Measurements from ENCODE around the gene ZACN.

ZACN gene

DNA sequence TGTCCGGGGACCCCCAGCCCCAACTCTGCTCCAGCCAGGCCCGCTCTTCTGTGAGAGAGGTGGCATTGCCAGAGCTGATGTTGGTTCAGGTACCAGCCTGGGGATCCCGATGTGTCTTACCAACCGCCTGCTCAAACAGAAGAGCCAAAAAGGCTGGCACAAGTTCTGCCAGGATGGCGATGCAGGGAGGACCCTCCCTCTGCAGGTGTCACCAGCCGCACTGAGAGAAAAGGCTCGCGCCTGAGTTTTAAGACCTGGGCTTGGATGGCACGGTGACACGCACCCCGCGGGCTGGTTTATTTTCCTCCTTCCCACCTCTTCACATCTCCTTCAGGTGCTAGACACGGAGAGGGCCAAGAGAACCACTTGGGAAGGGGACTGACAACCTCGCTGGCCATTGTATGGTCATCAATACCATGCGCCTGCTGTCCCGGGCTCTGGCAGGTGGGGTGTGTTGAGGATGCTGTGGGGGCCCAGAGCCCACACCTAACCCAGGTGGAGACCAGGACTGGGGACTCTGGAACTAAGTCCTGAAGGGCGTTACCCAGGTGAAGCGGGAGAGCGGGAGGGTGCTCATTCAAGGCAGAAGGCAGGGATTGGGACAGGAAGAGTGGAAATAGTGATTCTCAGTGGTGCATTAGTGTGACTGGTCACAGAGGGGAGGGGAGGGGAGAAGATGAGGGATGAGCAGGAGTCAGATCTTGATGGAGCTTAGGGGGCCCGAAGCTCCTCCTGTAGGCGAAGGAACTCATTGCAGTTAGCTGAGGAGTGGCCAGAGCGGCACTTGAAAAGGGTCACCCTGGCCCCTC lies 45.8 kb downstream of the ZACN start:
- DNase-seq (ENCODE audit: low read depth in 1 of 2, low spot score in 1 of 2) = no peak
- in situ Hi-C loops (cut with HindIII; ENCODE audit: low pct_unique_long_range_greater_than_20kb, low sequenced_read_pairs) = no loop called here
- TF ChIP-seq JUND (IDR thresholded peaks at IDR 0.05; ENCODE audit: low read depth) = no peak

DNA sequence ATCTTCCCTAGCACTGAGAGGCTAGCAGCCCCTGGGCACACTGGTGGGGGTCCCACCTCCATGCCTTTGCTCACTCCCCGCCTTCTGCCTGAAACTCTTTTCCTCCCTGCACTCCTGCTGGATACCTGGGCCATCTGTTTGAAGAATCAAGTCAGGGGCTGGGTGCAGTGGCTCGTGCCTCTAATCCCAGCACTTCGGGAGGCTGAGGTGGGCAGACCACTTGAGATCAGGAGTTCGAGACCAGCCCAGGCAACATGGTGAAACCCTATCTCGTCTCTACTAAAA lies 46.4 kb downstream of the ZACN start:
- in situ Hi-C loops (cut with HindIII; ENCODE audit: low pct_unique_long_range_greater_than_20kb, low sequenced_read_pairs) = no loop called here
- no peak for DNase-seq (ENCODE audit: low read depth in 1 of 2, low spot score in 1 of 2)
- TF ChIP-seq JUND (IDR thresholded peaks at IDR 0.05; ENCODE audit: low read depth) = no peak

DNA sequence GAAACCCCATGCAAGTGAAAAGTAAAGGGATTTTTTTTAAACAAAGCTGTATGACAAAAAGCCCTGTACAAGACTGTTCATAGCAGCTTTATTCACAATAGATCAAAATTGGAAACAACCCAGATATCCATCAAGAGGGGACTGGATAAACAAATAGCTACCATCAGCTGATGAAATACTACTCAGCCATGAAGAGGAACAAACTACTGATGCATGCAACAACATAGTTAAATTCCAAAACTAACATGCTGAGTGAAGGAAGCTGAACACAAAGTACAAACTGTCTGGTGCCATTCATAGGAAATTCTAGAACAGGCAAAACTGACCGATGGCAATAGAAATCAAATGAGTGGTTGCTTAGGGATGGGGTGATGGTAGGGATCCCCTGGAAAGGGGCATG lies 46.9 kb downstream of the ZACN start:
- no peak for DNase-seq (ENCODE audit: low read depth in 1 of 2, low spot score in 1 of 2)
- in situ Hi-C loops (cut with HindIII; ENCODE audit: low pct_unique_long_range_greater_than_20kb, low sequenced_read_pairs) = no loop called here
- no peak for TF ChIP-seq JUND (IDR thresholded peaks at IDR 0.05; ENCODE audit: low read depth)

DNA sequence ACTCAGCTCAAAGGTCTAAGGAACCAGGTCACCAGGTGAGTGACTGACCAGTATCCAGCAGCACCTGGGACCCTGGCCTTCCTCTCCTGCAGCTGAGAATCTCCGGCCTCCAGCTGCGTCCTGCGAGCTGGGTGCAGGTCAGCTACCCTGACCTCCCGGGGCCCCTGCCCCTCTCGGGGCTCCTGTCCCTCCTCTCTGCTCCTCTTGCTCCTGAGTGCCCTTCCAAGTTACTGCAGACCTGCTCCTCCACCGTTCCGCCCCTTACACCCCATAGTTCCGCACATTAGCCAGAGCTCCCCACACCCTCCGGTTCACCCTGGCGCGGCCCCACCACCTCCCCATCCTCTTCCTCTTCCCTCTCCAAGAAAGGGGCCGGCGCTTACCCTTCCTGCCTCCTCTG lies 51.5 kb downstream of the ZACN start:
- in situ Hi-C loops (cut with HindIII; ENCODE audit: low pct_unique_long_range_greater_than_20kb, low sequenced_read_pairs) = no loop called here
- no peak for TF ChIP-seq JUND (IDR thresholded peaks at IDR 0.05; ENCODE audit: low read depth)
- DNase-seq (ENCODE audit: low read depth in 1 of 2, low spot score in 1 of 2) = no peak

DNA sequence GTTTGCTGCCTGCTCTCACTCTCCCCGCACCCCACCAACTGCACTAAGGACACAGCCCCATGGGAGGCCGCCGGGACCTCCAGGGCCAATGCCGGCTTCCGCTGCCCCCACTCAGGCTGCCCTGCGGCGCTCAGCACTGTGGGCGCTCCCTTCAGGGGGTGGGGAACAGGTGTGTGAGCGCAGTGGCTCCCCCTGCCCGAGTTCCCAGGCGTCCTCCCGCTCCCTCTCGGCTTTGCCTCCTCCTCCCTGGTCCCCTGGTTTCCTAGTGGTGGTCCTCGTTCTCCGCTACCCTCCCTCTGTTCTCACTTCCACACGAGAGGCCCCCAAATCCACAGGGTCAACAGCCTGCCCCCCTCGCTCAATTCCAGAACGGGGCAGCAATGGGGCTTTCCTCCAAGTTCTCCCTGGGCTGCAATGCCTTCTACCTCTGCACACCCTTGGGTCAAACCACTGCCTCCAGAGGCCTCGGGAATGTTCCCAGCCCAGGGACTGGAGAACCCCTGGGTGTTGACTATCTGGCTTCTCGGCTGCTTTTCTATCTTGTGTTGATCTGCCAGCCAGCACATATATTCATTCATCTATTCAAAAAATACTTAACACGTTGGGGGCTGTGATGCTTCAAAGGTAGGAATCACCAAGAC lies 52.2 kb downstream of the ZACN start:
- TF ChIP-seq JUND (IDR thresholded peaks at IDR 0.05; ENCODE audit: low read depth) = no peak
- DNase-seq (ENCODE audit: low read depth in 1 of 2, low spot score in 1 of 2) = no peak
- in situ Hi-C loops (cut with HindIII; ENCODE audit: low pct_unique_long_range_greater_than_20kb, low sequenced_read_pairs) = no loop called here

DNA sequence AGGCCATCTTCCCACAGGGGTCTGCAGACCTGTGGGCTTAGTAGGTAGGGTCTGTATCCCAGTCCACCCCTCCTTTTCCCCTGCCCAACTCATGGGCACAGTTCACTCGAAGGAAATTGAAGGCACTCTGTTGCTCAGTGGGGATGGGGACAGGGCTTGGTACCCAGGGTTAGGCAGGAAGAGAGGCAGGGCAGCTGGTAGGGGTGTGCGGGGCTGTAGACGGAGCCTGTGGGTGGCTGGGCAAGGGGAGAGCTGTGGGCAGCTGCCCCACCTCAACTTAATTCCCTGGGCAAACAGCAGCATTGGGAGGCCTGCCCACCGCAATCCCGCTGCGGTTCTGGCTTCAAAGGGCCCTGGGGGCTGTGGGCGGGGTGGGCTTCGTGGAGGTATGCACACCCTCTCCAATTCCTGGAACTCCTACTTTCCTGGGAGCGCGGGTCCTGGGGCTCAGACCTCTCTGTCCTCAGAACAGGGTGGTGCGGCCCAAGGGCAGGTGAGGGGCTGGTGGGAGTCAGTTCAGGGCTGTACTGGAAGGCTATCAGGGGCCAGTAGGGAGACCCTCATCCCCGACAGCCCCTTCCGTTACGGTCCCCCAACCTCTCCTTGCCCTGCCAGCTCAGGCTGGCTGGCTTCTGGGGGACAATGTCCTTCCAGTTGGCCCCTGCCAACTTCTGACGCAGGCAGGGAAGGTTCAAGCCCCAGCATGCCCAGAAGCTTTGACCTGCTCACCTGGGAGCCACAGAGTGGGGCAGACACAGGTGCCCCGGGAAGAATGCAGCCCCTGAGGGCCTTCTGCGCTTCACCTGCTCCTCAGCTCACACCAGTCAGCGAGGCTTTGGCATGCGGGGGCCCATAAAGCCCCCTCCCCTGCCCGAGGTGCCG lies 53.0 kb downstream of the ZACN start:
- TF ChIP-seq JUND (IDR thresholded peaks at IDR 0.05; ENCODE audit: low read depth) = no peak
- DNase-seq (ENCODE audit: low read depth in 1 of 2, low spot score in 1 of 2) = peak in 1 of 2 experiments; percentile 77
- in situ Hi-C loops (cut with HindIII; ENCODE audit: low pct_unique_long_range_greater_than_20kb, low sequenced_read_pairs) = no loop called here
